Left lung (tissue), 10 donors: ENCODE measurements around the gene TSPEAR. TPM values are rescaled to one million over a fixed set of nuclear protein-coding genes. Genes with fewer than 3 reads are reported as not detected.
"Not testable (repeated sequence)": the region's sequence is repeated elsewhere in the genome, so short reads cannot be mapped to it uniquely, and the experiment has no call there.

Source experiments
- ATAC-seq: fragments of 200-7000 bp; cut with Tn5 transposase; one replicate; pipeline ENCODE4 v1.9.1; 2020; ENCODE audit warnings: moderate library complexity
- DNase-seq, 4 donors: peaks; one replicate each; pipeline ENCODE4 v3.0.0-alpha.2; 2013 to 2020
- H3K27ac ChIP-seq, 2 donors: fragments of 200-600 bp; sonication (generic) in 1 of 2; one replicate each; pipeline versions ENCODE4 v1.5.0 to v1.8.0; 2020 to 2021
- H3K27me3 ChIP-seq, 2 donors: fragments of 200-600 bp; sonication (generic) in 1 of 2; one replicate each; pipeline versions ENCODE4 v1.5.0 to v1.8.0; 2020 to 2021
- H3K36me3 ChIP-seq, 2 donors: fragments of 200-600 bp; sonication (generic) in 1 of 2; one replicate each; pipeline versions ENCODE4 v1.5.0 to v1.8.0; 2020 to 2021
- H3K4me1 ChIP-seq, 2 donors: fragments of 200-600 bp; one replicate each; pipeline ENCODE4 v1.8.0; 2021
- H3K4me3 ChIP-seq, 2 donors: fragments of 200-600 bp; sonication (generic) in 1 of 2; one replicate each; pipeline versions ENCODE4 v1.5.0 to v1.8.0; 2020 to 2021; ENCODE audit warnings: mild to moderate bottlenecking in 1 of 2
- H3K9me3 ChIP-seq, 2 donors: fragments of 200-600 bp; sonication (generic) in 1 of 2; one replicate each; pipeline versions ENCODE4 v1.5.0 to v1.8.0; 2020 to 2021
- CTCF ChIP-seq, 2 donors: fragments of 200-600 bp; sonication (generic) in 1 of 2; IDR thresholded peaks; one replicate each; pipeline versions ENCODE4 v1.5.0 to v1.8.0; 2021; ENCODE audit warnings: antibody characterized with exemption in 2 of 2
- intact Hi-C, 2 donors: fragments of 100-400 bp; cut with DNase I; formaldehyde crosslinking; loops; one replicate each; pipeline versions ENCODE4 v1.11.2 to v1.14.2; 2022
- polyA plus RNA-seq, 6 donors: library from polyadenylated mRNA; unstranded; fragments of 120-200 nt; gene quantifications; one replicate each; pipeline ENCODE4 v1.2.1, GENCODE V29; 2013; ENCODE audit not compliant: insufficient read length in 6 of 6
- total RNA-seq, 2 donors: library from RNA; stranded (reverse); fragmentation: NEBNext Ultra II Directional; extraction: Animal tissue kit (Norgen Biotek cat#: 25700); gene quantifications; one replicate each; pipeline ENCODE4 v1.2.1, GENCODE V29; 2021
- donor health status: DM: no; HTN: yes; CAD: no.
- donor health status: DM: no; HTN: no; CAD: no.

The TSPEAR gene
- total and polyA plus RNA-seq, 8 donors, result 0.10 to 4.7 (median 3.3) TPM

- ATAC-seq, result no peak
- no peak overlapping the region for H3K27ac ChIP-seq
Observed at GRCh38 chr21:44550807-44551206, 160.6 kb downstream of the TSPEAR start.

GRCh38 chr21:44550285-44550684, 161.1 kb downstream of the TSPEAR start:
- peak in 1 of 4 donors; percentile 78 for DNase-seq
- H3K4me3 ChIP-seq, ATAC-seq, H3K4me1 ChIP-seq, H3K9me3 ChIP-seq, intact Hi-C loops, H3K27ac ChIP-seq, H3K36me3 ChIP-seq: not testable (repeated sequence)
- H3K27me3 ChIP-seq, result peaks cover 0 to 67% of the 10 kb centered on the region in 2 donors

More at GRCh38 chr21:44550807-44551206, 160.6 kb downstream of the TSPEAR start:
- H3K27me3 ChIP-seq, result peaks cover 0 to 72% of the 10 kb centered on the region in 2 donors
- intact Hi-C loops, result no loop called here
- H3K4me3 ChIP-seq, result no peak overlapping the region
- H3K4me1 ChIP-seq, result no peaks in the 10 kb centered on the region
- DNase-seq, result peak in 1 of 4 donors; percentile 58
- TF ChIP-seq CTCF (IDR thresholded peaks at IDR 0.05), result no peak
- no peaks in the 10 kb centered on the region for H3K36me3 ChIP-seq
- peaks cover 0 to 9% of the 10 kb centered on the region in 2 donors for H3K9me3 ChIP-seq

GRCh38 chr21:44549525-44550211, 161.7 kb downstream of the TSPEAR start:
- Histone ChIP-seq H3K4me1 (no peaks in the 10 kb centered on the region), H3K4me3 (no peak overlapping the region), H3K36me3 (no peaks in the 10 kb centered on the region), H3K27ac (no peak overlapping the region), H3K27me3 (peaks cover 0 to 63% of the 10 kb centered on the region in 2 donors), H3K9me3 (peaks cover 0 to 9% of the 10 kb centered on the region in 2 donors)
- intact Hi-C loops, result no loop called here
- ATAC-seq (no peak), DNase-seq (peak in 1 of 4 donors; percentile 68)
- TF ChIP-seq CTCF (IDR thresholded peaks at IDR 0.05), result no peak

GRCh38 chr21:44548922-44549321, 162.4 kb downstream of the TSPEAR start:
- intact Hi-C loops, result no loop called here
- DNase-seq (peak in 2 of 4 donors; percentile 6 to 35), ATAC-seq (peak; percentile 47)

GRCh38 chr21:44548381-44548780, 163.0 kb downstream of the TSPEAR start:
- DNase-seq (no peak), ATAC-seq (no peak)
- intact Hi-C loops, result no loop called here
- Histone ChIP-seq H3K9me3 (peaks cover 0 to 15% of the 10 kb centered on the region in 2 donors), H3K4me1 (no peaks in the 10 kb centered on the region), H3K27ac (no peak overlapping the region), H3K27me3 (peaks cover 0 to 63% of the 10 kb centered on the region in 2 donors), H3K36me3 (no peaks in the 10 kb centered on the region), H3K4me3 (no peak overlapping the region)
- TF ChIP-seq CTCF (IDR thresholded peaks at IDR 0.05), result no peak

More at GRCh38 chr21:44548922-44549321, 162.4 kb downstream of the TSPEAR start:
- TF ChIP-seq CTCF (IDR thresholded peaks at IDR 0.05), result no peak
- Histone ChIP-seq H3K27ac (no peak overlapping the region), H3K36me3 (no peaks in the 10 kb centered on the region), H3K4me1 (no peaks in the 10 kb centered on the region), H3K4me3 (no peak overlapping the region), H3K9me3 (peaks cover 0 to 9% of the 10 kb centered on the region in 2 donors), H3K27me3 (peaks cover 0 to 63% of the 10 kb centered on the region in 2 donors)
